Prostate gland (tissue), 2 donors: Measurements from ENCODE around the gene CASP3. TPM values are rescaled to one million over a fixed set of nuclear protein-coding genes. Genes with fewer than 3 reads are reported as not detected.

Source experiments
- DNase-seq: peaks from one replicate; pipeline ENCODE4 v3.0.0-alpha.2; 2019; ENCODE audit warnings: low spot score
- H3K27ac ChIP-seq, 2 donors: fragments of 200-600 bp; sonication (generic); 2 replicates each; pipeline ENCODE4 v1.5.1; 2017 to 2019
- H3K27me3 ChIP-seq: fragments of 200-600 bp; sonication (generic); replicated peaks from 2 replicates; pipeline ENCODE4 v1.5.1; 2019; ENCODE audit not compliant: insufficient read depth
- H3K36me3 ChIP-seq, 2 donors: fragments of 200-600 bp; sonication (generic); 1 replicate in 1 of 2; 2 replicates in 1 of 2; pipeline versions ENCODE4 v1.5.1 to v1.8.1; 2017 to 2019
- H3K4me1 ChIP-seq: fragments of 200-600 bp; sonication (generic); replicated peaks from 2 replicates; pipeline ENCODE4 v1.5.1; 2019
- H3K4me3 ChIP-seq, 2 donors: fragments of 200-600 bp; sonication (generic); 2 replicates each; pipeline ENCODE4 v1.5.1; 2017 to 2019
- H3K9me3 ChIP-seq: fragments of 200-600 bp; sonication (generic); 2 replicates; pipeline ENCODE4 v1.5.1; 2017
- CTCF ChIP-seq, 4 experiments: fragments of 200-600 bp in 2 of 4; fragments of 450-650 bp in 2 of 4; sonication (generic) in 2 of 4; IDR thresholded peaks; 1 replicate in 3 of 4; 2 replicates in 1 of 4; pipeline ENCODE4 v1.5.1; 2016 to 2019; ENCODE audit warnings: antibody characterized with exemption in 4 of 4, mild to moderate bottlenecking in 2 of 4, moderate library complexity in 2 of 4
- POLR2A ChIP-seq: fragments of 450-650 bp; IDR thresholded peaks from one replicate; pipeline ENCODE4 v1.6.1; 2016; ENCODE audit warnings: antibody characterized with exemption, mild to moderate bottlenecking
- POLR2AphosphoS5 ChIP-seq: sonication (generic); formaldehyde crosslinking; IDR thresholded peaks from one replicate; pipeline ENCODE4 v1.6.1; 2017; ENCODE audit warnings: antibody characterized with exemption
- WGBS: methylation state at CpG from one replicate; pipeline ENCODE4 v1.1.5; 2018; 5-methylcytosine and 5-hydroxymethylcytosine counted together
- intact Hi-C: fragments of 100-400 bp; cut with DNase I; formaldehyde crosslinking; loops from one replicate; pipeline ENCODE4 v1.14.2; 2022
- total RNA-seq, 2 donors: library from RNA; depleted of rRNA; stranded (reverse); fragments of >200 nt; gene quantifications; one replicate each; pipeline ENCODE4 v1.1.0, GENCODE V29; 2016

Gene CASP3
- total RNA-seq, 2 donors from 2014 or later, result 13.3 to 13.8 TPM

- WGBS, result 94% methylated on average over 1 of the region's 1 CpG
- Histone ChIP-seq H3K27me3 (no peaks in the 10 kb centered on the region), H3K9me3 (no peaks in the 10 kb centered on the region), H3K36me3 (no peaks in the 10 kb centered on the region), H3K4me1 (no peaks in the 10 kb centered on the region), H3K27ac (no peak overlapping the region), H3K4me3 (no peak overlapping the region)
- TF ChIP-seq POLR2AphosphoS5 (no peak), POLR2A (no peak), CTCF (IDR thresholded peaks at IDR 0.05) (no peak)
- DNase-seq, result no peak
- intact Hi-C loops, result no loop called here
These were observed 32.7 kb upstream of the CASP3 start for GRCh38 chr4:184681916-184682315.

- no peaks in the 10 kb centered on the region for H3K36me3 ChIP-seq
- no peaks in the 10 kb centered on the region for H3K4me1 ChIP-seq
- intact Hi-C loops, result no loop called here
- TF ChIP-seq CTCF (IDR thresholded peaks at IDR 0.05) (no peak), POLR2AphosphoS5 (no peak), POLR2A (no peak)
- H3K27me3 ChIP-seq, result no peaks in the 10 kb centered on the region
- no peak overlapping the region for H3K27ac ChIP-seq
- no peak overlapping the region for H3K4me3 ChIP-seq
- WGBS, result 76% methylated on average over 9 of the region's 9 CpGs
- no peaks in the 10 kb centered on the region for H3K9me3 ChIP-seq
- no peak for DNase-seq
These were observed 31.5 kb upstream of the CASP3 start for GRCh38 chr4:184680698-184681097.

GRCh38 chr4:184675821-184676492, 26.7 kb upstream of the CASP3 start:
- no peaks in the 10 kb centered on the region for H3K27me3 ChIP-seq
- DNase-seq, result no peak
- intact Hi-C loops, result no loop called here
- H3K4me3 ChIP-seq, result no peak overlapping the region
- WGBS, result 87% methylated on average over 3 of the region's 3 CpGs
- no peaks in the 10 kb centered on the region for H3K36me3 ChIP-seq
- H3K4me1 ChIP-seq, result no peaks in the 10 kb centered on the region
- H3K27ac ChIP-seq, result no peak overlapping the region
- TF ChIP-seq POLR2AphosphoS5, result no peak
- TF ChIP-seq POLR2A, result no peak
- no peak for TF ChIP-seq CTCF (IDR thresholded peaks at IDR 0.05)
- no peaks in the 10 kb centered on the region for H3K9me3 ChIP-seq

- intact Hi-C loops, result no loop called here
- no peaks in the 10 kb centered on the region for H3K36me3 ChIP-seq
These were observed 25.8 kb upstream of the CASP3 start for GRCh38 chr4:184675018-184675417.

More at GRCh38 chr4:184675018-184675417, 25.8 kb upstream of the CASP3 start:
- WGBS, result 96% methylated on average over 5 of the region's 5 CpGs
- no peaks in the 10 kb centered on the region for H3K9me3 ChIP-seq
- TF ChIP-seq CTCF (IDR thresholded peaks at IDR 0.05) (no peak), POLR2AphosphoS5 (no peak)
- H3K4me1 ChIP-seq, result no peaks in the 10 kb centered on the region
- DNase-seq, result no peak
- H3K27me3 ChIP-seq, result no peaks in the 10 kb centered on the region
- no peak overlapping the region for H3K4me3 ChIP-seq
- H3K27ac ChIP-seq, result no peak overlapping the region
